IMR-90 (cell line): ENCODE measurements around the gene SFTPD. TPM values are rescaled to one million over a fixed set of nuclear protein-coding genes. Genes with fewer than 3 reads are reported as not detected.

Source experiments
- ATAC-seq: fragments of 200-7000 bp; cut with Tn5 transposase; 2 replicates; pipeline ENCODE4 v1.9.1; 2020; ENCODE audit warnings: low read depth, mild to moderate bottlenecking, moderate library complexity
- BruUV-seq: library from RNA; stranded (reverse); fragments of 400-500 nt; replicated peaks from 2 replicates; lab custom pipeline; 2021; lab: Mats Ljungman, UMichigan
- CTCF ChIA-PET: fragments of 300-600 bp; formaldehyde crosslinking; extraction: SDS; loops from one replicate; lab custom pipeline; 2021; ENCODE audit warnings: antibody characterized with exemption; lab: Yijun Ruan, JAX
- POLR2A ChIA-PET: fragments of 300-600 bp; sonication (Branson Sonifier 250); formaldehyde crosslinking; loops from one replicate; lab custom pipeline; 2022; ENCODE audit warnings: antibody characterized with exemption; ENCODE audit not compliant: unreplicated experiment; lab: Charles Lee
- DNase-seq: peaks from one replicate; pipeline ENCODE4 v3.0.0; 2013
- H2AFZ ChIP-seq: replicated peaks from 2 replicates; pipeline ENCODE3; 2013; ENCODE audit warnings: low read length, mild to moderate bottlenecking; ENCODE audit not compliant: poor library complexity
- H2AK5ac ChIP-seq: 2 replicates; pipeline ENCODE4 v1.6.1; 2013; ENCODE audit warnings: low read depth, low read length, inconsistent platforms
- H2AK9ac ChIP-seq: replicated peaks from 2 replicates; pipeline ENCODE3; 2013; ENCODE audit warnings: mild to moderate bottlenecking, low read depth, low read length, moderate library complexity; ENCODE audit not compliant: poor library complexity
- H2BK120ac ChIP-seq: 2 replicates; pipeline ENCODE4 v1.6.1; 2013; ENCODE audit warnings: low read depth, low read length, inconsistent platforms
- H2BK15ac ChIP-seq: 3 replicates; pipeline ENCODE4 v1.6.1; 2013; ENCODE audit warnings: low read depth, low read length, inconsistent platforms
- H2BK20ac ChIP-seq: 2 replicates; pipeline ENCODE4 v1.6.1; 2013; ENCODE audit warnings: low read depth, mild to moderate bottlenecking, inconsistent platforms, low read length, moderate library complexity
- H2BK5ac ChIP-seq: 2 replicates; pipeline ENCODE4 v1.6.1; 2013; ENCODE audit warnings: mild to moderate bottlenecking, low read depth, low read length, inconsistent platforms; ENCODE audit not compliant: poor library complexity, severe bottlenecking
- H3K14ac ChIP-seq: replicated peaks from 2 replicates; pipeline ENCODE4 v1.6.1; 2013; ENCODE audit warnings: low read depth, low read length, inconsistent platforms
- H3K18ac ChIP-seq: 2 replicates; pipeline ENCODE4 v1.6.1; 2013; ENCODE audit warnings: low read depth, low read length, control low read depth
- H3K23ac ChIP-seq: 2 replicates; pipeline ENCODE4 v1.6.1; 2013; ENCODE audit warnings: low read depth, low read length, inconsistent platforms
- H3K27ac ChIP-seq: 2 replicates; pipeline ENCODE4 v1.5.1; 2013; ENCODE audit warnings: mild to moderate bottlenecking, control low read depth, low read length; ENCODE audit not compliant: insufficient read depth
- H3K27me3 ChIP-seq: 2 replicates; pipeline ENCODE4 v1.6.1; 2013; ENCODE audit warnings: low read length; ENCODE audit not compliant: control insufficient read depth, insufficient read depth
- H3K36me3 ChIP-seq: 2 replicates; pipeline ENCODE4 v1.6.1; 2013; ENCODE audit warnings: low read length, mixed read lengths; ENCODE audit not compliant: control insufficient read depth, insufficient read depth
- H3K4ac ChIP-seq: 2 replicates; pipeline ENCODE4 v1.6.1; 2013; ENCODE audit warnings: low read depth, low read length, inconsistent platforms
- H3K4me1 ChIP-seq: 2 replicates; pipeline ENCODE4 v1.6.1; 2013; ENCODE audit warnings: low read length, mixed read lengths; ENCODE audit not compliant: control insufficient read depth, insufficient read depth
- H3K4me2 ChIP-seq: 2 replicates; pipeline ENCODE4 v1.6.1; 2013; ENCODE audit warnings: low read depth, mild to moderate bottlenecking, control low read depth, low read length, moderate library complexity
- H3K4me3 ChIP-seq: 2 replicates; pipeline ENCODE4 v1.5.1; 2013; ENCODE audit warnings: low read depth, mild to moderate bottlenecking, control low read depth, low read length, moderate library complexity; ENCODE audit not compliant: insufficient read depth
- H3K56ac ChIP-seq: 2 replicates; pipeline ENCODE4 v1.6.1; 2013; ENCODE audit warnings: low read length, inconsistent platforms; ENCODE audit not compliant: insufficient read depth; ENCODE audit errors: extremely low read depth
- H3K79me1 ChIP-seq, 2 experiments: 2 replicates each; pipeline ENCODE4 v1.6.1; 2013; ENCODE audit warnings: low read length in 2 of 2, inconsistent platforms in 1 of 2, low read depth in 1 of 2
- H3K9ac ChIP-seq: 2 replicates; pipeline ENCODE4 v1.6.1; 2013; ENCODE audit warnings: low read depth, low read length, control low read depth
- H3K9me1 ChIP-seq: 2 replicates; pipeline ENCODE4 v1.6.1; 2013; ENCODE audit warnings: low read length, inconsistent platforms; ENCODE audit not compliant: insufficient read depth
- H3K9me3 ChIP-seq: 2 replicates; pipeline ENCODE4 v1.6.1; 2013; ENCODE audit warnings: low read length; ENCODE audit not compliant: control insufficient read depth, insufficient read depth
- H4K20me1 ChIP-seq: 2 replicates; pipeline ENCODE4 v1.6.1; 2013; ENCODE audit warnings: low read length, inconsistent platforms; ENCODE audit not compliant: insufficient read depth
- H4K5ac ChIP-seq: 2 replicates; pipeline ENCODE4 v1.6.1; 2013; ENCODE audit warnings: mild to moderate bottlenecking, low read depth, low read length, control low read depth
- H4K8ac ChIP-seq, 2 experiments: 2 replicates each; pipeline ENCODE4 v1.6.1; 2013; ENCODE audit warnings: low read depth in 2 of 2, low read length in 2 of 2, control low read depth in 1 of 2, inconsistent platforms in 1 of 2
- H4K91ac ChIP-seq: 2 replicates; pipeline ENCODE4 v1.6.1; 2013; ENCODE audit warnings: low read depth, low read length, inconsistent platforms; ENCODE audit not compliant: insufficient read depth
- CHD1 ChIP-seq: IDR thresholded peaks from 2 replicates; pipeline ENCODE4 v1.6.1; 2012; ENCODE audit warnings: low read depth, low read length, improper control_type of control experiment
- FOS ChIP-seq: fragments of 150-350 bp; IDR thresholded peaks from 2 replicates; pipeline ENCODE4 v1.6.1; 2016; ENCODE audit warnings: low read depth, low read length
- MAFK ChIP-seq: IDR thresholded peaks from 2 replicates; pipeline ENCODE4 v1.6.1; 2012; ENCODE audit warnings: low read depth, low read length, improper control_type of control experiment
- MAZ ChIP-seq: IDR thresholded peaks from 2 replicates; pipeline ENCODE4 v1.6.1; 2012; ENCODE audit warnings: low read depth, mild to moderate bottlenecking, low read length, improper control_type of control experiment, moderate library complexity, borderline replicate concordance
- MXI1 ChIP-seq: IDR thresholded peaks from 2 replicates; pipeline ENCODE4 v1.6.1; 2012; ENCODE audit warnings: low read depth, mild to moderate bottlenecking, low read length, moderate library complexity, borderline replicate concordance
- POLR2A ChIP-seq: IDR thresholded peaks from 2 replicates; pipeline ENCODE4 v1.6.1; 2012; ENCODE audit warnings: mild to moderate bottlenecking, low read depth, low read length
- RAD21 ChIP-seq: IDR thresholded peaks from 2 replicates; pipeline ENCODE4 v1.6.1; 2012; ENCODE audit warnings: low read length, improper control_type of control experiment
- RCOR1 ChIP-seq: IDR thresholded peaks from 2 replicates; pipeline ENCODE4 v1.6.1; 2012; ENCODE audit warnings: mild to moderate bottlenecking, low read length, improper control_type of control experiment; ENCODE audit not compliant: insufficient replicate concordance
- SMC3 ChIP-seq: fragments of 150-350 bp; IDR thresholded peaks from 2 replicates; pipeline ENCODE4 v1.6.1; 2016; ENCODE audit warnings: low read depth, mild to moderate bottlenecking, antibody characterized with exemption, low read length, moderate library complexity
- dilution Hi-C: fragments of 300-500 bp; cut with HindIII; formaldehyde crosslinking; loops from one replicate; pipeline ENCODE4 v1.14.3; 2018; ENCODE audit warnings: low sequenced_read_pairs; ENCODE audit not compliant: unreplicated experiment
- in situ Hi-C: fragments of 300-500 bp; cut with MboI; formaldehyde crosslinking; loops from 3 replicates; pipeline ENCODE4 v1.14.3; 2019; ENCODE audit warnings: low sequenced_read_pairs, inconsistent platforms, mixed read lengths
- intact Hi-C: fragments of 100-400 bp; cut with micrococcal nuclease; formaldehyde crosslinking; loops from 2 replicates; pipeline ENCODE4 v1.10.0; 2022
- polyA plus RNA-seq, 3 experiments: library from polyadenylated mRNA; depleted of rRNA; stranded (reverse); fragments of >200 nt; gene quantifications; 2 replicates each; pipeline ENCODE4 v1.2.3, GENCODE V29; 2012; ENCODE audit warnings: low replicate concordance in 1 of 3
- total RNA-seq: library from RNA; depleted of rRNA; stranded (reverse); fragments of >200 nt; gene quantifications from 2 replicates; pipeline ENCODE4 v1.2.3, GENCODE V29; 2012
- TF ChIP-seq, protein P1 (sequence below): conservative IDR thresholded peaks from 2 replicates; pipeline ENCODE4 v1.5.1; 2012; ENCODE audit warnings: mild to moderate bottlenecking, low read depth, low read length, improper control_type of control experiment
- TF ChIP-seq, protein P2 (sequence below): fragments of 150-350 bp; IDR thresholded peaks from 2 replicates; pipeline ENCODE4 v1.6.1; 2016; ENCODE audit warnings: low read depth, mild to moderate bottlenecking, low read length, moderate library complexity, borderline replicate concordance
- TF ChIP-seq, protein P3 (sequence below): fragments of 150-350 bp; IDR thresholded peaks from 2 replicates; pipeline ENCODE4 v1.6.1; 2017; ENCODE audit warnings: mild to moderate bottlenecking, antibody characterized with exemption, low read length, low read depth

SFTPD gene
- total and polyA plus RNA-seq, 2 of the 4 experiments (the other 2 are of a cell fraction): not detected

DNA sequence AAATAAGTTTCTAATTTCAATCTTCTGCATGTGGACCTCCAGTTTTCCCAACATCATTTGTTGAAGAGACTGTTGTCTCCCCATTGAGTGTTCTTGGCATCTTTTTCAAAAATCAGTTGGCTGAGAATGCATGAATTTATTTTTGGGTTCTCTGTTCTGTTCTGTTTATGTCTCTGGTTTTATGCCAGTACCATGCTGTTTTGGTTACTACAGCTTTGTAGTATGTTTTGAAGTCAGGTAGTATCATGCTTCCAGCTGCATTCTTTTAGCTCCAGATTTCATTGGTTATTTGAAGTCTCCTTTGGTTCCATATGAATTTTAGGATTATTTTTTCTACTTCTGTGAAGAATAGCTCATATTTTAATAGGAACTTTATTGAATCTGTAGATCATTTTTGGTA is 21.2 kb upstream of the SFTPD start:
- no peak overlapping the region for H2BK120ac ChIP-seq
- CTCF ChIA-PET: no interaction called here

More for the DNA sequence above, 21.2 kb upstream of the SFTPD start:
- no peak for ATAC-seq
- no peak overlapping the region for H3K9ac ChIP-seq
- no peak overlapping the region for H4K91ac ChIP-seq
- no peaks in the 10 kb centered on the region for H3K9me1 ChIP-seq
- no peaks in the 10 kb centered on the region for H3K79me1 ChIP-seq
- dilution Hi-C loops (no loop called here), intact Hi-C loops (no loop called here), in situ Hi-C loops (no loop called here)
- H3K23ac ChIP-seq: no peak overlapping the region
- H2AK9ac ChIP-seq: no peak overlapping the region
- H3K27ac ChIP-seq: no peak overlapping the region
- no peaks in the 10 kb centered on the region; the same call in 1 of the 2 replicates for H3K27me3 ChIP-seq
- H2AFZ ChIP-seq: no peak overlapping the region
- no peak overlapping the region for H3K18ac ChIP-seq
- no peak overlapping the region for H2AK5ac ChIP-seq
- no peak overlapping the region for H3K4ac ChIP-seq
- H3K9me3 ChIP-seq: no peaks in the 10 kb centered on the region
- no peak overlapping the region for H3K56ac ChIP-seq
- no peaks in the 10 kb centered on the region for H4K20me1 ChIP-seq
- no peak overlapping the region for H3K14ac ChIP-seq
- H2BK15ac ChIP-seq: no peak overlapping the region
- no peak overlapping the region for H3K4me3 ChIP-seq
- no peaks in the 10 kb centered on the region for H3K4me1 ChIP-seq
- H4K8ac ChIP-seq: no peak overlapping the region
- POLR2A ChIA-PET: no interaction called here
- TF ChIP-seq MXI1: no peak
- TF ChIP-seq FOS: no peak
- no peak for TF ChIP-seq RAD21
- no peak for TF ChIP-seq MAFK
- no peak for TF ChIP-seq RCOR1
- no peak for TF ChIP-seq POLR2A
- TF ChIP-seq SMC3: no peak
- TF ChIP-seq, protein P1, sequence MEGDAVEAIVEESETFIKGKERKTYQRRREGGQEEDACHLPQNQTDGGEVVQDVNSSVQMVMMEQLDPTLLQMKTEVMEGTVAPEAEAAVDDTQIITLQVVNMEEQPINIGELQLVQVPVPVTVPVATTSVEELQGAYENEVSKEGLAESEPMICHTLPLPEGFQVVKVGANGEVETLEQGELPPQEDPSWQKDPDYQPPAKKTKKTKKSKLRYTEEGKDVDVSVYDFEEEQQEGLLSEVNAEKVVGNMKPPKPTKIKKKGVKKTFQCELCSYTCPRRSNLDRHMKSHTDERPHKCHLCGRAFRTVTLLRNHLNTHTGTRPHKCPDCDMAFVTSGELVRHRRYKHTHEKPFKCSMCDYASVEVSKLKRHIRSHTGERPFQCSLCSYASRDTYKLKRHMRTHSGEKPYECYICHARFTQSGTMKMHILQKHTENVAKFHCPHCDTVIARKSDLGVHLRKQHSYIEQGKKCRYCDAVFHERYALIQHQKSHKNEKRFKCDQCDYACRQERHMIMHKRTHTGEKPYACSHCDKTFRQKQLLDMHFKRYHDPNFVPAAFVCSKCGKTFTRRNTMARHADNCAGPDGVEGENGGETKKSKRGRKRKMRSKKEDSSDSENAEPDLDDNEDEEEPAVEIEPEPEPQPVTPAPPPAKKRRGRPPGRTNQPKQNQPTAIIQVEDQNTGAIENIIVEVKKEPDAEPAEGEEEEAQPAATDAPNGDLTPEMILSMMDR: no peak
- TF ChIP-seq MAZ: no peak
- TF ChIP-seq CHD1: no peak
- TF ChIP-seq, protein P2, sequence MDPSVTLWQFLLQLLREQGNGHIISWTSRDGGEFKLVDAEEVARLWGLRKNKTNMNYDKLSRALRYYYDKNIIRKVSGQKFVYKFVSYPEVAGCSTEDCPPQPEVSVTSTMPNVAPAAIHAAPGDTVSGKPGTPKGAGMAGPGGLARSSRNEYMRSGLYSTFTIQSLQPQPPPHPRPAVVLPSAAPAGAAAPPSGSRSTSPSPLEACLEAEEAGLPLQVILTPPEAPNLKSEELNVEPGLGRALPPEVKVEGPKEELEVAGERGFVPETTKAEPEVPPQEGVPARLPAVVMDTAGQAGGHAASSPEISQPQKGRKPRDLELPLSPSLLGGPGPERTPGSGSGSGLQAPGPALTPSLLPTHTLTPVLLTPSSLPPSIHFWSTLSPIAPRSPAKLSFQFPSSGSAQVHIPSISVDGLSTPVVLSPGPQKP: no peak
- TF ChIP-seq, protein P3, sequence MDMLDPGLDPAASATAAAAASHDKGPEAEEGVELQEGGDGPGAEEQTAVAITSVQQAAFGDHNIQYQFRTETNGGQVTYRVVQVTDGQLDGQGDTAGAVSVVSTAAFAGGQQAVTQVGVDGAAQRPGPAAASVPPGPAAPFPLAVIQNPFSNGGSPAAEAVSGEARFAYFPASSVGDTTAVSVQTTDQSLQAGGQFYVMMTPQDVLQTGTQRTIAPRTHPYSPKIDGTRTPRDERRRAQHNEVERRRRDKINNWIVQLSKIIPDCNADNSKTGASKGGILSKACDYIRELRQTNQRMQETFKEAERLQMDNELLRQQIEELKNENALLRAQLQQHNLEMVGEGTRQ: no peak
- no peak overlapping the region for H2BK20ac ChIP-seq
- H2BK5ac ChIP-seq: no peak overlapping the region
- no peak overlapping the region for H4K5ac ChIP-seq
- no TSS peak for BruUV-seq
- H3K36me3 ChIP-seq: no peaks in the 10 kb centered on the region
- no peak for DNase-seq
- H3K4me2 ChIP-seq: no peak overlapping the region
